Measurements from ENCODE around the gene DIP2C. TPM values are rescaled to one million over a fixed set of nuclear protein-coding genes. Genes with fewer than 3 reads are reported as not detected.

DIP2C gene
- polyA plus RNA-seq, 1 of the 3 experiments (the other 2 are of a cell fraction), result 8.7 TPM

GRCh38 chr10:351770-352334 is 337.6 kb downstream of the DIP2C start:
- no peaks in the 10 kb centered on the region for H3K9me3 ChIP-seq
- H2AFZ ChIP-seq (ENCODE audit: low read depth), result no peak overlapping the region
- TF ChIP-seq FOSL2 (IDR thresholded peaks at IDR 0.05; ENCODE audit: borderline replicate concordance, low read depth) (no peak), MEF2A (IDR thresholded peaks at IDR 0.05; ENCODE audit: borderline replicate concordance, low read depth) (no peak), ZBTB33 (IDR thresholded peaks at IDR 0.05; ENCODE audit: borderline replicate concordance, low read depth) (no peak), SMC3 (IDR thresholded peaks at IDR 0.05; ENCODE audit: low read depth, low read length) (no peak), USF2 (IDR thresholded peaks at IDR 0.05; ENCODE audit: borderline replicate concordance, low read depth, low read length) (no peak), RAD21 (IDR thresholded peaks at IDR 0.05; ENCODE audit: low read length) (no peak), JUND (IDR thresholded peaks at IDR 0.05) (no peak), YY1 (IDR thresholded peaks at IDR 0.05; ENCODE audit: low read depth) (no peak), EP300 (IDR thresholded peaks at IDR 0.05; ENCODE audit: borderline replicate concordance in 1 of 2, low read depth in 1 of 2, low read length in 1 of 2) (no peak), CHD2 (IDR thresholded peaks at IDR 0.05; ENCODE audit: low read length, partially characterized antibody) (no peak), FOXJ3 (CRISPR knock-in tag; IDR thresholded peaks at IDR 0.05) (no peak)
- no peaks in the 10 kb centered on the region for H3K9me2 ChIP-seq
- 99% methylated on average over 6 of the region's 13 CpGs for WGBS (ENCODE audit: low lambda C conversion rate)
- no peak overlapping the region for H3K27ac ChIP-seq (ENCODE audit: low read depth in 2 of 2, low read length in 1 of 2)
- no peaks in the 10 kb centered on the region for H4K20me1 ChIP-seq (ENCODE audit: insufficient read depth)
- H3F3A ChIP-seq (replicated peaks; ENCODE audit: insufficient read depth), result no peaks in the 10 kb centered on the region
- H3K79me2 ChIP-seq (ENCODE audit: insufficient read depth), result no peaks in the 10 kb centered on the region
- no peak overlapping the region for H3K4me3 ChIP-seq (ENCODE audit: low read depth in 2 of 2, low read length in 1 of 2)
- H3K4me2 ChIP-seq, result no peak overlapping the region
- POLR2A ChIA-PET, result no interaction called here
- DNase-seq, result no peak
- CTCF ChIA-PET, result no interaction called here
- H3K36me3 ChIP-seq (replicated peaks in 1 of 2; ENCODE audit: control insufficient read depth in 1 of 2, insufficient read depth in 2 of 2, low read length in 1 of 2), result peaks cover 26 to 48% of the 10 kb centered on the region in 2 experiments
- H3K9ac ChIP-seq, result no peak overlapping the region
- no peaks in the 10 kb centered on the region for H3K27me3 ChIP-seq (ENCODE audit: insufficient read depth)
- H3K4me1 ChIP-seq (ENCODE audit: control insufficient read depth in 1 of 2, insufficient read depth in 2 of 2, low read depth in 1 of 2, low read length in 1 of 2), result no peaks in the 10 kb centered on the region

GRCh38 chr10:350981-351501 is 338.4 kb downstream of the DIP2C start:
- Histone ChIP-seq H3K4me2 (no peak overlapping the region), H3K4me1 (ENCODE audit: control insufficient read depth in 1 of 2, insufficient read depth in 2 of 2, low read depth in 1 of 2, low read length in 1 of 2) (no peaks in the 10 kb centered on the region), H3K4me3 (ENCODE audit: low read depth in 2 of 2, low read length in 1 of 2) (no peak overlapping the region), H3K9me2 (no peaks in the 10 kb centered on the region), H3K27ac (ENCODE audit: low read depth in 2 of 2, low read length in 1 of 2) (no peak overlapping the region), H3K36me3 (replicated peaks in 1 of 2; ENCODE audit: control insufficient read depth in 1 of 2, insufficient read depth in 2 of 2, low read length in 1 of 2) (peaks cover 26 to 40% of the 10 kb centered on the region in 2 experiments), H3K9me3 (no peaks in the 10 kb centered on the region), H3K9ac (no peak overlapping the region), H3K27me3 (ENCODE audit: insufficient read depth) (no peaks in the 10 kb centered on the region), H3F3A (replicated peaks; ENCODE audit: insufficient read depth) (no peaks in the 10 kb centered on the region), H3K79me2 (ENCODE audit: insufficient read depth) (no peaks in the 10 kb centered on the region), H4K20me1 (ENCODE audit: insufficient read depth) (no peaks in the 10 kb centered on the region), H2AFZ (ENCODE audit: low read depth) (no peak overlapping the region)
- no peak for TF ChIP-seq ELF1 (IDR thresholded peaks at IDR 0.05)
- TF ChIP-seq TCF12 (IDR thresholded peaks at IDR 0.05), result no peak
- TF ChIP-seq MEF2A (IDR thresholded peaks at IDR 0.05; ENCODE audit: borderline replicate concordance, low read depth), result no peak
- no peak for TF ChIP-seq EP300 (IDR thresholded peaks at IDR 0.05; ENCODE audit: borderline replicate concordance in 1 of 2, low read depth in 1 of 2, low read length in 1 of 2)
- no peak for TF ChIP-seq JUND (IDR thresholded peaks at IDR 0.05)
- TF ChIP-seq IRF3 (IDR thresholded peaks at IDR 0.05; ENCODE audit: low read depth, low read length), result no peak
- no peak for TF ChIP-seq SMC3 (IDR thresholded peaks at IDR 0.05; ENCODE audit: low read depth, low read length)
- TF ChIP-seq USF1 (IDR thresholded peaks at IDR 0.05; ENCODE audit: borderline replicate concordance, low read depth), result no peak
- TF ChIP-seq EZH2phosphoT487 (IDR thresholded peaks at IDR 0.05; ENCODE audit: borderline replicate concordance, low read depth), result no peak
- no peak for TF ChIP-seq SIN3A (IDR thresholded peaks at IDR 0.05; ENCODE audit: borderline replicate concordance, low read depth, low read length)
- TF ChIP-seq FOXJ3 (CRISPR knock-in tag; IDR thresholded peaks at IDR 0.05), result no peak
- WGBS (ENCODE audit: low lambda C conversion rate), result 92% methylated on average over 35 of the region's 35 CpGs
- CTCF ChIA-PET, result no interaction called here
- DNase-seq, result no peak
- POLR2A ChIA-PET, result no interaction called here
